ENCODE results near the gene RPL27.

DNA sequence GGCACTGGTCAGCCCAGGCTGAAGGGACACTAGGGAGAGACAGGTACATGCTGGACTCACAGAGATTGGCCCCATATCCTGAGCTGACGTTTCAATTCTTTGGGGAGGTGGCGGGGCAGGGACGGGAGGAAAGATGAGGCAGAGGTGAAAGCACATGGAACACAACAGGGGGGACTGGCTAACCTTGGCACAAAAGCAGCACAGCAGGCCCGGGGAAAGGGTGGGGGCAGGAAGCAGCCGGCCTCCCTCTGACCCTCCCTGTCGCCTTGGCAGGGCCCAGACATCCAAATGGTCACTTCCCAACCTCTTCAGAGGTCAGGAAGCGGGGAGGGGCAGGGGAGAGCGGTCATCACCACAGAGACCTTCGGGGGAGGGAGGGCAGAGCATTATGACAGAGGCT lies 17.4 kb downstream of the RPL27 start:
- TF ChIP-seq, protein P1, sequence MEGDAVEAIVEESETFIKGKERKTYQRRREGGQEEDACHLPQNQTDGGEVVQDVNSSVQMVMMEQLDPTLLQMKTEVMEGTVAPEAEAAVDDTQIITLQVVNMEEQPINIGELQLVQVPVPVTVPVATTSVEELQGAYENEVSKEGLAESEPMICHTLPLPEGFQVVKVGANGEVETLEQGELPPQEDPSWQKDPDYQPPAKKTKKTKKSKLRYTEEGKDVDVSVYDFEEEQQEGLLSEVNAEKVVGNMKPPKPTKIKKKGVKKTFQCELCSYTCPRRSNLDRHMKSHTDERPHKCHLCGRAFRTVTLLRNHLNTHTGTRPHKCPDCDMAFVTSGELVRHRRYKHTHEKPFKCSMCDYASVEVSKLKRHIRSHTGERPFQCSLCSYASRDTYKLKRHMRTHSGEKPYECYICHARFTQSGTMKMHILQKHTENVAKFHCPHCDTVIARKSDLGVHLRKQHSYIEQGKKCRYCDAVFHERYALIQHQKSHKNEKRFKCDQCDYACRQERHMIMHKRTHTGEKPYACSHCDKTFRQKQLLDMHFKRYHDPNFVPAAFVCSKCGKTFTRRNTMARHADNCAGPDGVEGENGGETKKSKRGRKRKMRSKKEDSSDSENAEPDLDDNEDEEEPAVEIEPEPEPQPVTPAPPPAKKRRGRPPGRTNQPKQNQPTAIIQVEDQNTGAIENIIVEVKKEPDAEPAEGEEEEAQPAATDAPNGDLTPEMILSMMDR (conservative IDR thresholded peaks at IDR 0.05 in 1 of 2, IDR thresholded peaks at IDR 0.05 in 1 of 2; ENCODE audit: low read depth in 1 of 2, low read length in 2 of 2) = no peak
- no peak for TF ChIP-seq EZH2 (IDR thresholded peaks at IDR 0.05; ENCODE audit: low read length, missing control alignments)
